Activated naive CD8-positive, alpha-beta T cell treated with anti-CD3 and anti-CD28 coated beads, Interleukin-2, amount 50 U/mL, for 16 hours (primary cell): ENCODE measurements around the gene AGAP1.

Experiments used
- DNase-seq: peaks from one replicate; pipeline ENCODE4 v3.0.0-alpha.2; 2020; ENCODE audit warnings: low read depth, low spot score

AGAP1 gene

DNA sequence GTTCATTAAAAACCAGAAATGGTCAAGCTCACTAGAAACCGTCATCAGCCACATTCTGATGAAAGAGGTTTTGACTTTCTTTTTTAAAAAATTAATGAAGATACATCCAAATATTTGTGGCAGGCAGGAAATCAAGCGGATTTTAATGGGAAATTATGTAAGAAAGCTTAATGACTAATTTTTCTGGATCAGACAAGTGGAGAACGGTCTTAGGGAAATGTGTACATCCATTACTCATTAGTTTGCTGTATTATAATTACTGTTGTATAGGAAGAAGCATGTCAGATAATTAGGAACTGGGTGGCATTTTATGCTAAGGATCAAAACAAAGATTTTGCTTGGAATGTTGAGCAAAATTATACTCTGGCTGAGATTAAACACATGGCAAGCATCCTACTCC, 39.4 kb downstream of the AGAP1 start:
- DNase-seq: no peak

DNA sequence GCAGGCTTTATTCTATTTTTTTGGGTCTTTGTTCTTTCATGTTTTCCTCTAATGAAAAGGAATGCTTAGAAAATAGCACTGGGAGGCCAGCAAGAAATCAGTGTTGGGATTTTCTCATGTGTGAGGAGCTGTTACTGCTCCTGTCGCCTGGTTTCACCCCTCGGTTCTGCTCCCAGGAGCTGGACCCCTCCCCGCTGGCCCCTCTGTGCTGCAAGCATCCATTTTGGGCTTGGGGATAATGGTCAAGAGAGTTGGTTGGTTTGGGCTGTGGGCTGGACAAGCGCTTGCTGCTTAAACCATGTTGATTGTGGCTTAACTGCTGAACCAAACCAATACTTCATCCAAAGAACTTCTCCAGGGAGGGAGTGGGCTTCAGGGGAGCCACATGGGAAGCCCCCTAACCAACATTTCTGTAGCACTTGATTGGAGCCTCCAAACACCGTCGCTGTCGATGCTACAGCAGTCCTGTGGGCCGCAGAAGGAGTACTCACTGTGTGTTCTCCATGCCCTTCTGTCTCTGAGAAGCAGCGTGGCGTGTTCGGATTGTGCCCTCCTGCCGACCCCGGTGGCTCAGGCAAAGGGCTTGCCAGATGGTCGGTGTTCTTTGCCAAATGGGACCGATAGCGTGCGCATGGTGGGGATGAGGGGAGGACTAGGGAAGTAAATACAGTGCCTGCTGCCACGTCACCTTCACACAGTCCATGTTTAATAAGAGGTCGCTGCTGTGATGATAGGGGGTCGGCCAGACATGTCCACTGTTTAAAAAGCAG, 40.0 kb downstream of the AGAP1 start:
- no peak for DNase-seq

DNA sequence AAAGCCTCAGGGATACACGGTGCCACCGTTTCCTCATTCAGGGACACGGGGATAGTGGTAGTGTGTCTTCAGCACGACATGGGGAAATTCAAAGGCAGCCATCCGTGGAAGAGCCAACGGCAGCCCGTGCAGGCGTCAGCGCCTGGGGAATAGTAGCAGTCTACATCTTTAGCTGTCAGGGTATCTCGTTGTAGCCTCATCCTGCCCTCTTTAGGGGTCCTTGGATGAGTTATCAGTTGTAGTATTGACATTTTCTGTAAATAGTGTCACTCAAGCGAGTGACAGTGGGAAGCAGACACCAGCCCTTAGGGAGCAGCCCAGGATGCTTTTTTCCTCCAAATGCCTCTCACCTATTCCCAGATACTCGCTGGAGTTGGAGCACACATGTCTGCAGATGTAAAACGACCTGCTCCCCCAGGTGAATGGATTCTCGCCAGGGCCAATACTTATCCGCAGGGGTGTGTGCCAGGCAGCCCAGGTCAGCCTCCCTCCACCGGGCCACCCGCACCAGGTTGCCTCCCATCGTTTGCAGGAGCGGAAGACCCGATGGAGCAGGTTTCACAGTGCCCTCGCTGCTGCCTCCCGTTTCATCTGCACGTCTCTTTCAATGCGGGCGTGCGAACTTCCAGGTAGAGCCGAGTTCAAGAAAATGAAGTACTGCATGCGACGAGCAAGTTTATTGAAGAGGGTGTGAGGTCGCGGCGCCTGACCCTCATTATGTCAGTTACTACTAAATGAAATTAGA, 41.0 kb downstream of the AGAP1 start:
- DNase-seq: no peak

DNA sequence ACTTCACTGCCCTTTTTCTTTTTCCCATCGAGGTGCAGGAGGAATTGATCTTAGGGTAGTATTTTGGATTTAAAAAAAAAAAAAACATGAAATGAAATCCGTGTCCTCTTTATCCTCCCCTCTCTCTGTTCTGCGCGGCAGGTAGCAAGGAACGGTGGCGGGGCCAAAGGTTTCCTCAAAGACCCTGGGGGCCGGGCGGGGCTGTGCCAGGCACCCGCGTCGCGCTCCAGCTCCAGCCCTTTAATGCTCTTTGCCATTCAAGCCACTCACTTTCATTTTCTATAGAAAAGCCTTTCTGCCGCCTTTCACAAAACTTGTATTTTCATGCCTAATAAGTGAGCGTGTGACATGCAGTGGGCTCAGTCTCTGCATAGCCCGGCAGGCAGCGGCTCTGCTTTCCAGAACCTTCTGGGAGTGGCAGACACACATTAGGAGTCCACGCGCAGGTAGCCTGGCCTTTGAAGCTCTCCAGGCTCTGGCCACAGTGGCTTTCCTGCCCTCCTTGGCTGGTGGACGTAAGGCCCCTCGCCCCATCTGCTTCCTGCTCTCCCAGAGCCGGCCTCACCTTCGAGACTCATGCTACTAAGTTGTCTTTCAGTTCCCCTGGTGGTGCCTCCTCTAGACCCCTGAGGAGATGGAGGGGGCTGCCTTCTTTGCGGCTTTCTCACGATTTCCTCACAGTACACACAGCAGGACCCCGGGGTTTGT, 41.7 kb downstream of the AGAP1 start:
- no peak for DNase-seq

DNA sequence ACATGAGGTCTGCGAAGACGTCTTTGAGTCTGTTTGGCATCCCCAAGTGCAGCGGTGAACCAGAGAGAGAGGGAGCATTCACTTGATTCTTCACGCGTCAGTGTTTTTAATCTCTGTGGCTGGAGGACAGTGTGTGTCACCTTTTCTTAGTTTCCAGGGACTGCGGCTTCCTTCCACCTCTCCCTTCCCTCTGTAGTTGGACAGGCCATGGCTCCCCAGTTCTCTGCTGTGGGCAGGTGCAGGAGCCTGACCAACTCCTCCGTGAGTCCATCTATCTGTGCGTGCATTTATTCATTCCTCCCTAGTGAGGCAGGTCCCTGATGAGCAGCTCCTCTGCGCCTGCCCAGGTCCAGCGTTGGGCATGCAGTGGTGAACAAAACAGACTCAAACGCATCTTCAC, 42.9 kb downstream of the AGAP1 start:
- DNase-seq: no peak

DNA sequence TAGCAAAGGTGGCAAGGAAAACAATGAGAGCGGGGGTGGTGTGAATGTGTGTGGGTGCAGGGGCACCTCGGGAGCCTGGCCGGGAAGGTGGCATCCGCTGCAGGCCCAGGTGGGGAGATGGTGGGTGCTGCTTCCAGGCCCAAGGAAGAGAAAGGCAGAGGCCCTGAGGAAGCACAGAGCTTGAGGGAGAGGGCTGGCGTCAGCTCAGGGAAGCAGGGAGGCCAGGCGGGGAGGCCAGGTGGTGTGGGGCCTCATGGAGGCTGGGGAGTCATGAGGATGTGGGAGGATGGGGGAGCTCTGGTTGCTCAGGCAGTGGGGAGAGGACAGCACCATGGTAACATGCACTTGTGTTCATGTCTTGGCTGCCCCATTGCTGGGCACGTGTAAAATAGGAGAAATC, 43.3 kb downstream of the AGAP1 start:
- DNase-seq: no peak

DNA sequence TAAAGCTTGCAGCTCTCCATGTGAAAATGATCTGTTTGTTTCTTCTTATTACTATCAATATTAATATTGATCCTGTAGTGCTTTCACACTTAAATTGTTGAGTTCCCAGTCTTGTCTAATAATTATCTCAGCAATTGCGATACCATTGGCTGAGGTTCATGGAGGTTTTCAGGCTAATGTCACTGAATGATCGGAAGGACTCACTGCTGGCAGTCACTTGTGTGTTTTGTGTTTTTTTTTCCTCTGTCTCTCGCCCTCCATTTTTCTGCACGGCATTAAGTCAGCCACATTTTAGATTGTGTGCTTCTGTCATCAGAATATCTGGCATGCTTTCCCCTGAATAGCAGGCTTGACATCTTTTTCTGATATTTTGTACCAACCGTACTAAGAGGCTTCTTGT, 43.7 kb downstream of the AGAP1 start:
- no peak for DNase-seq

DNA sequence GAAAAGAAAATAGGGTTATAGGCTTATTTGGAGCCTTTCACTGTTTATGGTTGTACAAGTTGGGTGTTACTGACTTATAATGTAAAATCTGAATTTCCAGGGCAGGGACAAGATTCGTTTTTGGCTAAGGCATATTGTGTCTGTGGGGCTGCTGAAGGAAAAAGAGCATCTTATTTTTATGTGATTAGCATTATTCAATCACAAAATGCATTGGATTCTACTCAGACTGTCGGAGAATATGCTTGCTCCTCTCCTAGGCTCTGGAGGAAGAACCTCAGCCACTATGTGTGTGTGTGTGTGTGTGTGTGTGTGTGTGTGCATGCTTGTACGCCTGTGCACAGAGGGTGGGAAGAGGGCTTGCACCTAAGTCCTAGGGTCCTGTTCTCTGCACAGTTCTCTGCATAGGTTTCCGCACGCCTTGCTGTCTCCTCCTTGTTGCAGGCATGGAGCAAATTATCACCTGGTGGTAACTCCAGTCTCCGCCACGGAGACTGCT, 44.3 kb downstream of the AGAP1 start:
- DNase-seq: no peak

DNA sequence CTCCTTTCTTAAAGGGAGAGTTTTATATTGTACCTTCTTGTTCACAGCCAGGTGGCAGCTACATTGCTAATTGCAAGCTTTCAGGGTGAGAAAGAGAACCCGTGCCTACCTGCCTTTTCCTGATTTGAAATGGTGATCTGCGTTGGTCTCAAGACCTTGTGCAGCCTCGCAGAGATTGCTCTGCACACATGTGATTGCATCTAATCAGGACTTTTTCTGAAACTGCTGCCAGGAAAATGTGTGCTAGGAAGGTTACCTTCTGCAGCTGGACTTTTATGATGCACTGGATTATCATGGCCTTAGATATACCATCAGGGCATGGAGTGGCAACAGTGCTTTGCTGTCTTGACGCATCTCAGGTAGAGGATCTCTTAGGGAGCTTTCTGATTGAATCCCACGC, 45.1 kb downstream of the AGAP1 start:
- no peak for DNase-seq

DNA sequence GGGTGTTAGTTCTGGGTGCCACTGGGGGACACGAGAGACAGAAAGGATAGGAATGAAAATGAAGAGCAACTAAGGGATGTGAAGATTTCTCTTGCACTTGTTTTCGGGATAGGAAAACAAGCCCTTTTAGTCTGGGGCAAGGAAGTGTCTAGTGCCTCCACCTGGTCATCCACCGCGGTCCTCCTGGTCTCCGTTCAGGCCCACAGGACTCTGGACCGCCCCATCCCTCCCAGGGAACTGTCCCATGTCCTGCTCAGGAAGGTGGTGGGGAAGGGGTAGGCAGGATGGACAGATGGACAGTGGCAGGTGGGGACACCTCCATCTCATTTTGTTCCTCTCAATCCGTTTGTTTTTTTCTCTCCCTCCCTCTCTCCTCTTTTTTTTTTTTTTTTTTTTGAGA, 45.9 kb downstream of the AGAP1 start:
- no peak for DNase-seq

DNA sequence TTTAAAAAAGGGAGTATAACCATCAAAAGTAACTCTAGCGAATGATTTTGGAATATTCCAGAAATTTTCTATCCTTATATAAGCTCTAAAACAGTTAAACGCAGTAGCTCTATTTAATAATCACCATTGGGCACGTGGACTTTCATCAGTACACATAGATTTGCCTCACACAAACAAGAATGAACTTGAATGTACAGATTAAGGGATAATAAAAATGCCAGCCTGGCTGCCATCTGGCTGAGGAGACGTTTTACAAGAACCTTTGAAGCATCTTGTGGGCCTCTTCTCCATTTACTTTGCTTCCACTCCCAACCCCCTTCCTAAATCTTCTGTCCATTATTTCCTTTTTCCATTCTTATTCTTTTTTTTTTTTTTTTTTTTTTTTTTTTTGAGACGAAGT, 47.2 kb downstream of the AGAP1 start:
- DNase-seq: no peak

DNA sequence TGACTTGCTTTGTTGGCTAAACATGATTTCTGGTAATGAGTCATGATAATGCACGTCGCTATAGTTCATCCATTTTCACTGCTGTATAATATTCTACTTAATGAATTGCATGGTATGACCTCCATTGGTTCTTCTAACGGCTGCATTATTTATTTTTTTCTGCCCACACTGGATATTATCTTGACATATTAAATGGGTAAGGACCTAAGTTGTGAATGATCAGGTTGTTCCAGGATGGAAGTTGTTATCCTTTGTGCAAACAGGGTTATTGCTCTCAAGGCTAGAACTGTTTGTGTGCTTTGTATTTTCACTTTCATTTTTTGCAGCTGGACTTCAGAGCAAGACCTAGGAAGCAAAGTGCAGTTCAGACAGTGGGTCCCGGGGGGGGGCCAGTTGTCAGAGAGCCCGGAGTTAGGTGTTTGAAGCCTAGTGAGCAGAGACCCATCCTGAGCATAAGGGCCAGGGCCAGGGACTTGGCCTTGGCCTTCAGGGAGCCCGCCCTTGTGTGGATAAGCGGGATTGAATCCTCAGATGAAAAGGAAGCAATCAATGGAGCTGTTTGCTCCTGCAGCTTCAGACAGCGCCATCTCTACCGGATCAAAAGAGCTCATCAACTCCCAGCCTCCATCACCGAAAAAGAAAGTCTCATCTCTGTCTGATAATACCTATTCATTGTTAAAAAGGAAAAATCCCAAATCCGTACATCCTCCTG, 48.2 kb downstream of the AGAP1 start:
- no peak for DNase-seq

DNA sequence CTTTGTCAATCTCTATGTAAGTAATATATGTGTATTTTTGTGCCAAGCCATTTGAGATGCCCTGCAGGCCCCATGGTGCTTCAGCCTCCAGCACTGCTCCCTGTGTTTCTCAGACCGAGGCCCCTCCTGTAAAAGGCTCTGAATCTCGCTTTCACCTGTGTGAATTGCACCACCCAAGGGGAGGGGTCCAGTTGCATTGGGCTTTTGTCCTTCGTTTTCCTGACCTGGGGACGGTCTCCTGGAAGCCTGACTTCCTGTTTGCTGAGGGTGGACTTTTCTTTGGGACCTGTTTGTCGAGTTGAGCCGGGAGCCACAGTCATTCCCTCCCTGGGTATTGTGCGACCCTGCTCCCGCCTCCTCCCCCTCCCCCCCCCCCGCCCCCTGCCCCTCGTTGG, 48.9 kb downstream of the AGAP1 start:
- no peak for DNase-seq

DNA sequence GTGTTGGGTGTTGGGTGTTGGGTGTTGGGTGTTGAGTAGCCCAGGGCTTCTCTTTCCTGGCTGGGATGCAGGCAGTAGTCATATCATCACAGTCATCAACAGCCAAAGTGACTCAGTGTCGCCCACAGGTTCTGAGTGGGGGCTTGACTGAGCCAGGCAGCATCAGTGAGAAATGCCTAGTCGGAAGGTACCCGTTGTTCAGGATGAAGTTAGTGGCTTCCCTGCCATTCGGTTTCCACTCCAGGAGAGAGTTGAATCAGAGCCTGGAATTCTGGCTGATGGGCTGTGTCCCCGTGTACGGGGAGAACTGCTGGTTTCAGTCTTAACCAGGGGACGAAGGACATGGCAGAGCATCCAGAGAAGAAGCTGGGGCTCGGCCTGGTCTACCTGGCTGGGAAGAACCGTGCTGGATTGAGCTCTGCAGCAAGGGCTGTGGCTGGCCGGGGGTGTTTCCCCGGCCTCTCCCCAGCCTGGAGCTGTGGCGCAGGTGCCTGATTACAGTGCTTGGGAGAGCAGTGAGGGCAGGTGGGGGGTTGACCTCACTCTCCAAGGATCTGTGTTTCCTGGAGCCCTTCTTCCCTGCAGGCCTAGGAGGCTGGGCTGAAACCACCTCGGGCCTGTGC, 49.4 kb downstream of the AGAP1 start:
- DNase-seq: no peak

DNA sequence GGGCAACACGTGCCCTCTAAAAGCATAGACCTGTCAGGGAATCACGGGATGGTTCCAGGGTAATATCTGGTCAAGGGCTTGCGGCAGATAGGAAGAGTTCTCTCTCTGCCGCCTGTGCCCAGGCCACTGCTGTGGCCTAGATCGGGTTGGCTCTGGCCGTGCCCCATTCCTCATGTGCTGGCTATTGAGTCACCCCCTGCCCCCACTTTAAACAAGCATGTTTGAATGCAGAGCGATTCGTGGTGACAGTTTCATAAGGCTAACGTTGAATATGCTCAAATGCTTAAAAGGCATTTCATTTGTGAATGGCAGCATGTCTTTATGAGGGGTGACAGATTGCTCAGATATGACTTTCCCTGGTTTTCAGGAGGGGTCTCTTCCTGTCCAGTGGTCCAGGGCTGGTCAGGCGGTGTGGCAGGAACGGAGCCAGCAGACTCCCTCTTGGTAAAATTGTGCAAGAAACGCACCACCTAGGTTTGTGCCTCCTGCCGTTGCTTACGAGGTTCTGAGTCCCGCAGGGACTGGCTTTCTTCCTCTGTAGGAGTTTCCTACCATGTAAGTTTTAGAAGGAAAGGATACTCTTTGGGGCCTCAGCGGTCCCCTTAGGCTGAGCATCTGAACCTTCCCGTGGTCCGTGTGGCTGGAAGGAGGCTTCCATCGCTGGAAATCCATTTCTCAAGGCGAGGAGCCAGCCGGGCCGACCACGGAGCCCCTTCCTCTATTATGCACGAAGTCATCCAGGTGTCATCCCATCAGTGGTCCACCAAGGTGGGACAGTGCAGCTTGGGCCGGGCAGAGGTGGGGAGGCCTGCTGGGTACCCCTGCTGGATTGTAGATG, 50.2 kb downstream of the AGAP1 start:
- no peak for DNase-seq

DNA sequence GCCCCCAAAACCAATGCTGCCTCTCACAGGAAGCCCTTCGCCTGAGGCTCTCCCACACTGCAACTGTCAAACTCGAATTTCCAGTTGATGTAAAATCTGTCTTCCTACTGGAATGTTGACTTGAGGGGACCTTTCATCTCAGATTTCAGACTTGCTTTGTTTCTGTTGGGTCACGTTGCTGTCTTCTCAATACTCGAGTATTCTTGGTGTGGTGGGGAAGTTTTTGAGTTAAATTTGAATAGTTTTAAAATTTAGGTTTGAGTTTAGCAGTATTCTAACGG, 50.8 kb downstream of the AGAP1 start:
- no peak for DNase-seq

DNA sequence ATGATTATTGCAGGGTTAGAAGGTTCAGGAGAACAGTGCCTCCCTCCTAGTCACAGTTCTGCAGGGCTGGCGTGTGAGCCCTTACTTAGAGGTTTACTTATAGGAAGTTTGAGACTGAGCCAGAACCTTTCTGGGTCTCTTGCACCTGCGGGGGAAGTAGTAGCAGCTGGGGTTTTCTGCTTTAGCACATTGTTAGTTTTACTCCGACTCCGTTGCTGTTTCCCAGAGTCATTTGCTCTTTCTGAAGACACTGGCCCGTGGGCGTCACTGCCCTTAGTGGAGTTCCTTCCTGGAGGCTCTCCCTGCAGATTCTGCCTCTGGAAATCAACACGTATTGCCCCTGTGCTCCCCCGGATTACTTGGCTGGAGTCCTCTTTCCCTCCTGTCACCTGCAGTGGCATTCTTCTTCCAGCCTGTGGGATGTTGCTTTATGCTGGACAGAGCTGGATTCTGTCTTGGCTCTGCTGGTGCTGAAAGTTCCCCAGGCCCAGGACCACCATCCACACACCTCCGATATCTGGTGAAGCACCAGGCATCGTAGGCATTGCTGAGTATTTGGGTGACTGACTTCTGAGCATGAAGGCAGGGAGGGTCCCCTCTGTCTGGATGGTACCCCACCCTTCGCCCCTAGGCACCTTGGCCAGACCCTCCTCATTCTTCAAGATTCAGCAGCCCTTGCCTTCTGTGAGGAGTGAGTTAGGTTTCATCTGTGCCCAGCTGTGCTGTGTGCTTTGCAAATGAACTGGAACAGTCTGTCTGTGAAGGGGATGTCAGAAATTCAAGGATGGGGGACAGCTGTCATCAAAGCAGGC, 51.7 kb downstream of the AGAP1 start:
- no peak for DNase-seq

DNA sequence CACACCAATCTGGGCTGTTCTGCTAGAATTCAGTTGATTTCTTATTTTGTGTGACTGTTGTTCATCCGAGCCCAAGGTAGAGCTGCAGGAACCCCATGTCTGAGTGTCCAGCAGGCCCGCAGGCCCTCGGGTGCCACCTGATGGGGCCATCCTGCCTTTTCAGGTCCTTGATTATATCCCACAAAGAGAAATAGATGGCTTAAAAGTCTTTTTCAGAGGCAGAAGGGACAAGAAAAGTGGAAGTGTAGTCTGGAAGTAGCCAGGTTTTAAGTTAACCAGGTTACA, 52.2 kb downstream of the AGAP1 start:
- DNase-seq: no peak

DNA sequence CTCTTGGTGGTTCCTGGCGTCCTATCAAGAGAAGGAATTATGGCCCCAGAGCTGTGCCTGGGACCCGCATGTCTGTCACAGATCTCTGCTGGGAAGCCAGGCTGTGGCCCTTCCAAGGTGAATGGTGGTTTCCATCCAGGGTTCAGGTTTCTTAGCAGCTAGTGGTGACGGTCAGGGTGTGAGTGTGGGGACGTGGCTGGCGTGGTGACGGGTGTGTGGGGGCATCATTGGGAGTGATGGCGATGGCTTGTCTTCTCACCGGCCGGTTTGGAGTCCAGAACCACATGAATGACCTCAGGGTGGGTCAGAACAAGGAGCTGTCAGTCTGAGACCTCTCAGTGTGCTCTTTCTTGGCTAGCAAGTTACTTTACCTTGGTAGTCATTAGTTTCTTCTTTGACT, 52.6 kb downstream of the AGAP1 start:
- no peak for DNase-seq

DNA sequence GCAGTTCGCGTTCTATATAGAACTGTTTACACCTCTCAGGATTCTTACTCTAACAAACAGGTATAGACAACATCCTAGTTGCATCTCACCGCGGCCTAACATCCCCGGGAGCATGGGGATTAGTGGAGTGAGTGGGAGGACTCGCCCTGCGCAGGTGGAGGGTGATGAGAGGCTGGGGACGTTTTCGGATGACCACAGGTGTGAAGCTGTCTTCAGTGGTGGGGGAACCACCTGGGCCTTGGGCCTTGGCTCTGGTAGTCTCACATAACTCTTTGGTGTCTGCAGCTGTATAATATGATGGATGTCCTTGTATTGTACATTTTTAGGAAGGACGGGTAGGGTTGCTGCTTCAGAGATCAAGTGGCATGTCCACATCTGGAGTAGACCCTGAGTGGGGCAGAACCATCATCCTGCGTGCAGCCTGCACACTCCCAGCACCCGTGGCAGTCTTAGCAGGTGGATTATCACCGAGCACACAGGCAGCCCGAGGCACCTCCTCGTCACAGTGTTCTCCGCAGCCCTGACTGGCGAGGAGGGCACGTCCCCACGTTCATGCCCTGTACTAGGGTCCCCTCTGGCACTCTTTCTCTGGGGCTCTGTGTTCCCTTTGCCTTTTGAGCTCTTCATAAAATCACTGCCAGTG, 56.0 kb downstream of the AGAP1 start:
- no peak for DNase-seq
